Vagina (tissue), 2 donors: ENCODE results near the gene LKAAEAR1. TPM values are rescaled to one million over a fixed set of nuclear protein-coding genes. Genes with fewer than 3 reads are reported as not detected.

Source experiments
- DNase-seq, 2 donors: peaks; one replicate each; pipeline ENCODE4 v3.0.0-alpha.2; 2017; ENCODE audit errors: extremely low spot score in 2 of 2
- H3K27ac ChIP-seq: fragments of 200-600 bp; sonication (generic); one replicate; pipeline ENCODE4 v1.5.1; 2019
- H3K27me3 ChIP-seq: fragments of 200-600 bp; sonication (generic); one replicate; pipeline ENCODE4 v1.5.1; 2019
- H3K36me3 ChIP-seq, 2 donors: fragments of 200-600 bp; sonication (generic); one replicate each; pipeline ENCODE4 v1.5.1; 2017 to 2019
- H3K4me1 ChIP-seq: fragments of 200-600 bp; sonication (generic); one replicate; pipeline ENCODE4 v1.5.1; 2019
- H3K4me3 ChIP-seq, 2 donors: fragments of 200-600 bp; sonication (generic); 1 replicate in 1 of 2; 2 replicates in 1 of 2; pipeline ENCODE4 v1.5.1; 2016 to 2019
- H3K9me3 ChIP-seq: fragments of 200-600 bp; sonication (generic); one replicate; pipeline ENCODE4 v1.5.1; 2019
- CTCF ChIP-seq, 3 experiments: fragments of 450-650 bp in 2 of 3; fragments of 200-600 bp in 1 of 3; sonication (generic) in 1 of 3; IDR thresholded peaks; one replicate each; pipeline ENCODE4 v1.5.1; 2017 to 2019; ENCODE audit warnings: antibody characterized with exemption in 3 of 3, mild to moderate bottlenecking in 2 of 3, moderate library complexity in 2 of 3
- POLR2A ChIP-seq, 2 donors: fragments of 450-650 bp; IDR thresholded peaks; one replicate each; pipeline ENCODE4 v1.6.1; 2017; ENCODE audit warnings: antibody characterized with exemption in 2 of 2, mild to moderate bottlenecking in 2 of 2, moderate library complexity in 2 of 2
- POLR2AphosphoS5 ChIP-seq, 2 donors: sonication (generic); formaldehyde crosslinking; IDR thresholded peaks; one replicate each; pipeline ENCODE4 v1.9.0; 2017; ENCODE audit warnings: antibody characterized with exemption in 2 of 2, mild to moderate bottlenecking in 2 of 2, low read depth in 1 of 2; ENCODE audit not compliant: insufficient read depth in 1 of 2
- intact Hi-C: fragments of 100-400 bp; cut with DNase I; formaldehyde crosslinking; loops from one replicate; pipeline ENCODE4 v1.15.1; 2023
- total RNA-seq: library from RNA; depleted of rRNA; stranded (reverse); fragments of >200 nt; gene quantifications from one replicate; pipeline ENCODE4 v1.2.3, GENCODE V29; 2016

Gene LKAAEAR1
- total RNA-seq, 1 donor from 2014 or later = not detected

GRCh38 chr20:64041040-64041780 lies 43.0 kb downstream of the LKAAEAR1 start:
- peaks cover 7% of the 10 kb centered on the region for H3K27me3 ChIP-seq
- intact Hi-C loops = no loop called here

GRCh38 chr20:64040231-64041039 lies 43.8 kb downstream of the LKAAEAR1 start:
- intact Hi-C loops = no loop called here
- DNase-seq = no peak
- peaks cover 46% of the 10 kb centered on the region for H3K4me1 ChIP-seq
- H3K27ac ChIP-seq = no peak overlapping the region
- no peaks in the 10 kb centered on the region for H3K36me3 ChIP-seq
- no peaks in the 10 kb centered on the region for H3K9me3 ChIP-seq
- H3K4me3 ChIP-seq = no peak overlapping the region
- peaks cover 7% of the 10 kb centered on the region for H3K27me3 ChIP-seq
- TF ChIP-seq CTCF (IDR thresholded peaks at IDR 0.05) = no peak
- TF ChIP-seq POLR2AphosphoS5 (IDR thresholded peaks at IDR 0.05; ENCODE audit: insufficient read depth in 1 of 2, low read depth in 1 of 2) = no peak
- no peak for TF ChIP-seq POLR2A (IDR thresholded peaks at IDR 0.05)

More at GRCh38 chr20:64041040-64041780, 43.0 kb downstream of the LKAAEAR1 start:
- no peaks in the 10 kb centered on the region for H3K9me3 ChIP-seq
- DNase-seq = no peak
- TF ChIP-seq CTCF (IDR thresholded peaks at IDR 0.05) (no peak), POLR2A (IDR thresholded peaks at IDR 0.05) (no peak)
- no peaks in the 10 kb centered on the region for H3K36me3 ChIP-seq
- H3K4me3 ChIP-seq = peak overlapping the region in 1 of 2 donors; percentile 33
- peaks cover 46% of the 10 kb centered on the region for H3K4me1 ChIP-seq
- H3K27ac ChIP-seq = no peak overlapping the region

GRCh38 chr20:64039293-64040160 lies 44.7 kb downstream of the LKAAEAR1 start:
- intact Hi-C loops = no loop called here
- peak overlapping the region; percentile 21 for H3K27ac ChIP-seq
- peaks cover 7% of the 10 kb centered on the region for H3K27me3 ChIP-seq

GRCh38 chr20:64038565-64039292 lies 45.5 kb downstream of the LKAAEAR1 start:
- H3K36me3 ChIP-seq = no peaks in the 10 kb centered on the region
- H3K4me1 ChIP-seq = peaks cover 46% of the 10 kb centered on the region
- DNase-seq = no peak
- peak overlapping the region; percentile 47 to 60 for H3K4me3 ChIP-seq
- H3K9me3 ChIP-seq = no peaks in the 10 kb centered on the region
- TF ChIP-seq CTCF (IDR thresholded peaks at IDR 0.05) (peak in 2 of 3 experiments; percentile 22 to 56), POLR2A (IDR thresholded peaks at IDR 0.05) (no peak), POLR2AphosphoS5 (IDR thresholded peaks at IDR 0.05; ENCODE audit: insufficient read depth in 1 of 2, low read depth in 1 of 2) (peak in 1 of 2 donors; percentile 49)
- peak overlapping the region; percentile 21 for H3K27ac ChIP-seq
- H3K27me3 ChIP-seq = peaks cover 7% of the 10 kb centered on the region
- intact Hi-C loops = no loop called here

More at GRCh38 chr20:64039293-64040160, 44.7 kb downstream of the LKAAEAR1 start:
- H3K9me3 ChIP-seq = no peaks in the 10 kb centered on the region
- no peak for DNase-seq
- H3K4me1 ChIP-seq = peaks cover 46% of the 10 kb centered on the region
- H3K4me3 ChIP-seq = peak overlapping the region; percentile 47 to 60
- TF ChIP-seq POLR2A (IDR thresholded peaks at IDR 0.05) (no peak), POLR2AphosphoS5 (IDR thresholded peaks at IDR 0.05; ENCODE audit: insufficient read depth in 1 of 2, low read depth in 1 of 2) (peak in 1 of 2 donors; percentile 16)
- no peaks in the 10 kb centered on the region for H3K36me3 ChIP-seq
